ENCODE results near the gene TMA7B.

The TMA7B gene

DNA sequence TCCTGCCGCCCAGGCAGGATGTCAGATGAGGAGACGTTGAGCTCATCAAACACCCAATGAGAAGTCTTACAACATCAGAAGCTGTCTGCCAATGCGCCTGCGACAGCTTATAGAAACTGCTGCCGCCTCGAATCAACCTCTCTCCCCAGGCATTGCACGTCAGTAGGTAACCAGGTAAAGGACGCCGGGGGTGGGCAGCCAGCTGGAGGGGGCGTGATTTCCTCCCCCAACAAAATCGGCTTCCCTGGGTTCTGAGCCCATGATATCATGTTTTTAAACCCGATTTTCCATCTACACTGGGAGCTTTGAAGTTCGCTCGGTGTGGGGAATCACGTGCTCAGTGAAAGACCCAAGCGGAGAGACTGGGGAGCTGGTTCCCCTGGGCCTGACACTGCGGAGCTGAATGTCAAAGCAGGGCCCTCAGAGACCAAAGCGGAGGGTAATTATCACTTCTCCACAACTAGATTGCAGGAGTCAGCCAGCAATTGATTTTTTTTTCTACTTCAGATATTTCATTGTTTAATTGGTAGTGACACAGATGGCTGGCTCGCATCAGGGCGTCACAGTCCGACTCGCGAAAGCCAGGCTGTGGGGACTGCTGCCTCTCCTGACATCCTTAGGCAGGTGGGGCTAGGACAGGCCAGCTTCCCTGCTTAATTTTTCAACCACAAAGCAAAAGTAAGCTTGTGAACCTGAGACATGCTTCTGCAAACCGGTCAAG lies 49.9 kb downstream of the TMA7B start:
- no peaks in the 10 kb centered on the region; the same call in 1 of the 2 replicates for H3K27me3 ChIP-seq (ENCODE audit: insufficient read depth, low read length)
- no peak overlapping the region for H3K27ac ChIP-seq (ENCODE audit: low read length)
- H3K4me3 ChIP-seq (ENCODE audit: low read length), result peak overlapping the region; percentile 16; the same call in 1 of the 2 replicates
- H3K36me3 ChIP-seq (ENCODE audit: insufficient read depth, low read depth, low read length), result no peaks in the 10 kb centered on the region
- peak overlapping the region; percentile 25; the same call in 1 of the 2 replicates for H3K9ac ChIP-seq (ENCODE audit: low read depth, low read length)
- no peaks in the 10 kb centered on the region for H3K9me3 ChIP-seq (ENCODE audit: insufficient read depth, low read depth, low read length)
- H3K4me1 ChIP-seq (ENCODE audit: insufficient read depth, low read length), result peaks cover 20% of the 10 kb centered on the region

DNA sequence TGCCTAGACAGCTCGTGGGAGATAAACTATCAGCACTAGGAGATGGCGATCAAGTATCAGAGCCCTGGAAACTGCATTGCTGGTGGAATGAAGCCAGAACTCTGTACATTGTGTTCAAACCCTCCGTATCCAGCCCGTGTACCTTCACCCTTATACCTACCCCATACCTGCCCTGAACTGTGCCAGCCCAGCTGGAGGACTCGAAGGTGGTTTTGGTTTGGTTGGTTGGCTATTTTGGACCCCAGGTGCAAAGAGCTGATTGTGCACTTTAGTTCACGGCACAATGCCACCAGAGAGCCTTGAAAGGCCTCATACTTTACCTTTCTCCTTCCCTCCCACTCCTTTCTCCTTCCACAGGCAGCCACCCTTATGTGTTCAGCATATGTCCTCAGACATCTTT lies 50.5 kb downstream of the TMA7B start:
- Histone ChIP-seq H3K9ac (ENCODE audit: low read depth, low read length) (no peak overlapping the region), H3K4me3 (ENCODE audit: low read length) (no peak overlapping the region), H3K27me3 (ENCODE audit: insufficient read depth, low read length) (no peaks in the 10 kb centered on the region; the same call in 1 of the 2 replicates), H3K4me1 (ENCODE audit: insufficient read depth, low read length) (peaks cover 20% of the 10 kb centered on the region), H3K27ac (ENCODE audit: low read length) (no peak overlapping the region), H3K36me3 (ENCODE audit: insufficient read depth, low read depth, low read length) (no peaks in the 10 kb centered on the region), H3K9me3 (ENCODE audit: insufficient read depth, low read depth, low read length) (no peaks in the 10 kb centered on the region)

Measured in iPS-20b (cell line).